22Rv1 (cell line): ENCODE measurements around the gene RILP.

ENCODE experiments used
- H3K27ac ChIP-seq: fragments of 450-650 bp; 2 replicates; pipeline ENCODE4 v1.5.1; 2017
- ZFX ChIP-seq: fragments of 450-650 bp; IDR thresholded peaks from 2 replicates; pipeline ENCODE4 v1.6.1; 2017; ENCODE audit warnings: antibody characterized with exemption, borderline replicate concordance
- TF ChIP-seq, protein P1 (sequence below): fragments of 450-650 bp; IDR thresholded peaks from 2 replicates; pipeline ENCODE4 v1.5.1; 2017; ENCODE audit warnings: mild to moderate bottlenecking

Gene RILP

GRCh38 chr17:1630662-1631061 is 19.0 kb downstream of the RILP start:
- H3K27ac ChIP-seq, result no peak overlapping the region
- TF ChIP-seq, protein P1, sequence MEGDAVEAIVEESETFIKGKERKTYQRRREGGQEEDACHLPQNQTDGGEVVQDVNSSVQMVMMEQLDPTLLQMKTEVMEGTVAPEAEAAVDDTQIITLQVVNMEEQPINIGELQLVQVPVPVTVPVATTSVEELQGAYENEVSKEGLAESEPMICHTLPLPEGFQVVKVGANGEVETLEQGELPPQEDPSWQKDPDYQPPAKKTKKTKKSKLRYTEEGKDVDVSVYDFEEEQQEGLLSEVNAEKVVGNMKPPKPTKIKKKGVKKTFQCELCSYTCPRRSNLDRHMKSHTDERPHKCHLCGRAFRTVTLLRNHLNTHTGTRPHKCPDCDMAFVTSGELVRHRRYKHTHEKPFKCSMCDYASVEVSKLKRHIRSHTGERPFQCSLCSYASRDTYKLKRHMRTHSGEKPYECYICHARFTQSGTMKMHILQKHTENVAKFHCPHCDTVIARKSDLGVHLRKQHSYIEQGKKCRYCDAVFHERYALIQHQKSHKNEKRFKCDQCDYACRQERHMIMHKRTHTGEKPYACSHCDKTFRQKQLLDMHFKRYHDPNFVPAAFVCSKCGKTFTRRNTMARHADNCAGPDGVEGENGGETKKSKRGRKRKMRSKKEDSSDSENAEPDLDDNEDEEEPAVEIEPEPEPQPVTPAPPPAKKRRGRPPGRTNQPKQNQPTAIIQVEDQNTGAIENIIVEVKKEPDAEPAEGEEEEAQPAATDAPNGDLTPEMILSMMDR, result no peak

DNA sequence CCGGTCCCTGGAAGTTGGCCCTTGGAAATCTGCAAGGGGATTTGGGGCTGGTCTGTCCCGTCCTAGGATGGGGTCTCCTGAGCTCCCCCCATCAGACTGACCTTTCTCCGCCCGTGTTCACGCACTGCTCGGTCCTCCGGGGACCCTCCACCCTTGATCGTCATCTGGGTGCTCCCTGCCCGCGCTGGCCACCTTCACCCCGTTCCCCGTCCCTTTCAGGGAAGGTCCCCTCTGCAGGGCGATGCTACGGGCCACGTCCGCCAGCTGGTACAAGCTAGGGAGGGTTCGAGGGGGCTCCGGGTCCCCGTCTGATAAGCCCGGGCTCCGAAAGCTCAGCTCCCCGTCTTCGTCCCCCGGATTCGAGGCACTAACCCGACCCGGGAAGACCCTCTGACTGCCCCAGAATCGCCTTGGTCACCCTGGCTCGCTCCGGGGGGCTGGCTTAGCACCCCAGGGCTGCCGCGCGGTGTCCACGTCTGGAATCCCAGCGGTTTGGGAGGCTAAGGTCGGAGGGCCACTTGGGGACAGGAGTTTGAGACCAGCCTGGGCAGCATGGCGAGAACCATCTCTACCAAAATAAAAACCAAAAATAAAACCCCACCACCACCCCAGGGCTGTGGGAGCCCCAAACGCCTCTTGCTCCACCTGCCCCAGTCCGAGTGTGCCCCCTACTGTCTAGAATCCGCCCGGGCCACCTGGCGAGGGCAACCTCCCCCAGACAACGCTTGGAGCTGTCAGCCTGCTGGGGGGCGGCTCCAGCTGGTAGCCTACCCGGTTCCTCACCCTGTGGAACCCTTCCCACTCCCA is 20.0 kb downstream of the RILP start:
- H3K27ac ChIP-seq, result peak overlapping the region; percentile 79
- TF ChIP-seq, protein P1, result peak; percentile 78
- TF ChIP-seq ZFX, result no peak

- TF ChIP-seq ZFX, result no peak
- TF ChIP-seq, protein P1, result peak; percentile 39
These were observed 20.7 kb downstream of the RILP start for GRCh38 chr17:1628856-1629503.

GRCh38 chr17:1627982-1628855 is 21.4 kb downstream of the RILP start, which contains the start of gene SLC43A2:
Gene SLC43A2 (minus strand): TSS chr17:1628834. CDS start chr17:1627874, 960 bp downstream.
- no peak for TF ChIP-seq ZFX
- TF ChIP-seq, protein P1, result no peak
- H3K27ac ChIP-seq, result peak within 1 kb of the TSS; percentile 79

More at GRCh38 chr17:1628856-1629503, 20.7 kb downstream of the RILP start:
- H3K27ac ChIP-seq, result peak overlapping the region; percentile 79

GRCh38 chr17:1627182-1627981 is 22.3 kb downstream of the RILP start:
- H3K27ac ChIP-seq, result no peak overlapping the region
- TF ChIP-seq ZFX, result no peak
- TF ChIP-seq, protein P1, result no peak

GRCh38 chr17:1626333-1626732 is 23.3 kb downstream of the RILP start:
- no peak for TF ChIP-seq ZFX
- TF ChIP-seq, protein P1, result no peak
- H3K27ac ChIP-seq, result no peak overlapping the region
